Hepatocyte (in vitro differentiated cells): Measurements from ENCODE around the gene C1QTNF8. TPM values are rescaled to one million over a fixed set of nuclear protein-coding genes. Genes with fewer than 3 reads are reported as not detected.
"Not testable (repeated sequence)": the region's sequence is repeated elsewhere in the genome, so short reads cannot be mapped to it uniquely, and the experiment has no call there.

Source experiments
- DNase-seq: peaks from one replicate; pipeline ENCODE4 v3.0.0-alpha.2; 2016; ENCODE audit warnings: low spot score
- H2AFZ ChIP-seq: fragments of 200-600 bp; sonication (generic); 2 replicates; pipeline ENCODE4 v1.6.0; 2016; ENCODE audit warnings: antibody characterized with exemption, mild to moderate bottlenecking
- H3K27ac ChIP-seq: fragments of 200-600 bp; sonication (generic); 2 replicates; pipeline ENCODE4 v1.5.1; 2016; ENCODE audit warnings: mild to moderate bottlenecking
- H3K27me3 ChIP-seq: fragments of 200-600 bp; sonication (generic); 2 replicates; pipeline ENCODE4 v1.6.1; 2016
- H3K36me3 ChIP-seq: fragments of 200-600 bp; sonication (generic); replicated peaks from 2 replicates; pipeline ENCODE4 v1.5.1; 2016; ENCODE audit warnings: low read depth; ENCODE audit not compliant: insufficient read depth
- H3K4me1 ChIP-seq: fragments of 200-600 bp; sonication (generic); 2 replicates; pipeline ENCODE4 v1.5.1; 2016; ENCODE audit warnings: mild to moderate bottlenecking, moderate library complexity; ENCODE audit not compliant: insufficient read depth
- H3K4me2 ChIP-seq: fragments of 200-600 bp; sonication (generic); 2 replicates; pipeline ENCODE4 v1.6.0; 2016
- H3K4me3 ChIP-seq: fragments of 200-600 bp; sonication (generic); 2 replicates; pipeline ENCODE4 v1.5.1; 2016; ENCODE audit warnings: mild to moderate bottlenecking
- H3K79me2 ChIP-seq: fragments of 200-600 bp; sonication (generic); 2 replicates; pipeline ENCODE4 v1.6.0; 2017; ENCODE audit warnings: mild to moderate bottlenecking
- H3K9me2 ChIP-seq: fragments of 200-600 bp; sonication (generic); replicated peaks from 2 replicates; pipeline ENCODE4 v1.6.0; 2017; ENCODE audit warnings: mild to moderate bottlenecking; ENCODE audit not compliant: insufficient read depth
- H3K9me3 ChIP-seq: fragments of 200-600 bp; sonication (generic); 2 replicates; pipeline ENCODE4 v1.5.1; 2016; ENCODE audit warnings: low read depth, mild to moderate bottlenecking
- H4K20me1 ChIP-seq: fragments of 200-600 bp; sonication (generic); 2 replicates; pipeline ENCODE4 v1.6.0; 2016; ENCODE audit warnings: mild to moderate bottlenecking; ENCODE audit not compliant: insufficient read depth, poor library complexity, severe bottlenecking
- EZH2 ChIP-seq: fragments of 200-600 bp; sonication (generic); IDR thresholded peaks from 2 replicates; pipeline ENCODE4 v1.6.1; 2016; ENCODE audit warnings: antibody characterized with exemption, mild to moderate bottlenecking, borderline replicate concordance
- EZH2phosphoT487 ChIP-seq: fragments of 200-600 bp; sonication (generic); IDR thresholded peaks from one replicate; pipeline ENCODE4 v1.6.1; 2018; ENCODE audit warnings: antibody characterized with exemption, mild to moderate bottlenecking, low read depth, moderate library complexity; ENCODE audit not compliant: unreplicated experiment, severe bottlenecking
- WGBS: methylation state at CpG from one replicate; pipeline ENCODE4 v1.1.6; 2016; ENCODE audit warnings: low lambda C conversion rate; ENCODE audit errors: missing lambda C conversion rate; 5-methylcytosine and 5-hydroxymethylcytosine counted together
- polyA plus RNA-seq: library from polyadenylated mRNA; unstranded; fragments of >200 nt; fragmentation: Nextera tagmentation; extraction: Ambion mirVana; gene quantifications from 2 replicates; pipeline ENCODE4 v1.2.1, GENCODE V29; 2016
- total RNA-seq: library from RNA; depleted of rRNA; stranded (reverse); fragments of >200 nt; gene quantifications from 2 replicates; pipeline ENCODE4 v1.2.3, GENCODE V29; 2014
- TF ChIP-seq, protein P1 (sequence below): fragments of 200-600 bp; sonication (generic); IDR thresholded peaks from 2 replicates; pipeline ENCODE4 v1.5.1; 2016; ENCODE audit warnings: antibody characterized with exemption, mild to moderate bottlenecking; ENCODE audit not compliant: poor library complexity

The C1QTNF8 gene
- total and polyA plus RNA-seq, 2 experiments from 2014 or later, result not detected

DNA sequence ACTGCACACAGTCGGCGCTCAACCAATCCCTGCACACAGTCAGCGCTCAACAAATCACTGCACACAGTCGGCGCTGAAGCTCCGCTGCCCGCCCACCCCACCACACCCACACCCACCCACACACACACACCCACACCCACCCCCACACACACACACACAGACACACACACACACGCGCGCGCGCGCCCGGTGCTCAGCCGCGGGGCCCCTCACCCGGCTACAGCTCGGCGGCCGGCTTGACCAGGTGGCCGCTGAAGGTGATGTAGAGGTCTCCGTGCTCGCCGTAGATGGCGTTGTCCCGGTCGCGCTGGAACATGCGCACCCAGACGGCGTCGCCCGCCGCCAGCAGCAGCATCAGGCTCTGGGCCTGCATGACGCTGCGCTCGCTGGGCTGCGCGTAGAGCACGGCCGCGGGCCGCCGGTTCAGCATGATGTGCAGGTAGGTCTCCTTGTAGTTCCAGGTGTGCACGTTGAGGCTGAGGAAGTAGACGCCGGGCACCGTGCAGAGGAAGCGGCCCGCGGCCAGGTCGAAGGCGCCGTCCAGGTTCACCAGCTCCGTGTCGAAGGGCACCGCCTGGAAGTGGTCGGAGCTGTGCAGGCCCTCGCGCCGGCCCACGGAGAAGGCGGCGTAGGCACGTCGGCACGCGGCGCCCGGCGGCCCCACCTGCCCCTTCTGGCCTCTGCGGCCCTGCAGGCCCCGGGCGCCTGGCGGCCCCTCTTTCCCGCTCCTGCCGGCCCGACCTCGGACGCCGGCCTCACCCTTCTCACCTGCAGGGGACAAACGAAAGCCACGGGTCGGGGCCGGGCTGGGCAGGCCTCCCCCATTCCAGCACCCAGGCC, 2.5 kb downstream of the C1QTNF8 start:
- Histone ChIP-seq H3K79me2 (no peaks in the 10 kb centered on the region), H3K9me2 (no peaks in the 10 kb centered on the region), H3K9me3 (no peaks in the 10 kb centered on the region), H4K20me1 (no peaks in the 10 kb centered on the region), H2AFZ (no peak overlapping the region), H3K4me3 (no peak overlapping the region), H3K4me2 (no peak overlapping the region), H3K36me3 (no peaks in the 10 kb centered on the region), H3K27me3 (no peaks in the 10 kb centered on the region), H3K27ac (no peak overlapping the region), H3K4me1 (peaks cover 27% of the 10 kb centered on the region)
- no peak for TF ChIP-seq EZH2
- TF ChIP-seq, protein P1, sequence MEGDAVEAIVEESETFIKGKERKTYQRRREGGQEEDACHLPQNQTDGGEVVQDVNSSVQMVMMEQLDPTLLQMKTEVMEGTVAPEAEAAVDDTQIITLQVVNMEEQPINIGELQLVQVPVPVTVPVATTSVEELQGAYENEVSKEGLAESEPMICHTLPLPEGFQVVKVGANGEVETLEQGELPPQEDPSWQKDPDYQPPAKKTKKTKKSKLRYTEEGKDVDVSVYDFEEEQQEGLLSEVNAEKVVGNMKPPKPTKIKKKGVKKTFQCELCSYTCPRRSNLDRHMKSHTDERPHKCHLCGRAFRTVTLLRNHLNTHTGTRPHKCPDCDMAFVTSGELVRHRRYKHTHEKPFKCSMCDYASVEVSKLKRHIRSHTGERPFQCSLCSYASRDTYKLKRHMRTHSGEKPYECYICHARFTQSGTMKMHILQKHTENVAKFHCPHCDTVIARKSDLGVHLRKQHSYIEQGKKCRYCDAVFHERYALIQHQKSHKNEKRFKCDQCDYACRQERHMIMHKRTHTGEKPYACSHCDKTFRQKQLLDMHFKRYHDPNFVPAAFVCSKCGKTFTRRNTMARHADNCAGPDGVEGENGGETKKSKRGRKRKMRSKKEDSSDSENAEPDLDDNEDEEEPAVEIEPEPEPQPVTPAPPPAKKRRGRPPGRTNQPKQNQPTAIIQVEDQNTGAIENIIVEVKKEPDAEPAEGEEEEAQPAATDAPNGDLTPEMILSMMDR, result no peak
- no peak for TF ChIP-seq EZH2phosphoT487
- DNase-seq, result no peak
- 85% methylated on average over 50 of the region's 85 CpGs for WGBS

DNA sequence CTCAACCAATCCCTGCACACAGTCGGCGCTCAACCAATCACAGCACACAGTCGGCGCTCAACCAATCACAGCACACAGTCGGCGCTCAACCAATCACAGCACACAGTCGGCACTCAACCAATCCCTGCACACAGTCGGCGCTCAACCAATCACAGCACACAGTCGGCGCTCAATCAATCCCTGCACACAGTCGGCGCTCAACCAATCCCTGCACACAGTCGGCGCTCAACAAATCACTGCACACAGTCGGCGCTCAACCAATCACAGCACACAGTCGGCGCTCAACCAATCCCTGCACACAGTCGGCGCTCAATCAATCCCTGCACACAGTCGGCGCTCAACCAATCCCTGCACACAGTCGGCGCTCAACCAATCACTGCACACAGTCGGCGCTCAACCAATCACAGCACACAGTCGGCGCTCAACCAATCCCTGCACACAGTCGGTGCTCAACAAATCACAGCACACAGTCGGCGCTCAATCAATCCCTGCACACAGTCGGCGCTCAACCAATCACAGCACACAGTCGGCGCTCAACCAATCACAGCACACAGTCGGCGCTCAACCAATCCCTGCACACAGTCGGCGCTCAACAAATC, 3.3 kb downstream of the C1QTNF8 start:
- not testable (repeated sequence) for H3K4me2 ChIP-seq, H3K36me3 ChIP-seq, H2AFZ ChIP-seq, H3K27me3 ChIP-seq, H3K9me3 ChIP-seq, H3K4me3 ChIP-seq, DNase-seq, H3K27ac ChIP-seq, H3K79me2 ChIP-seq, H3K9me2 ChIP-seq, H4K20me1 ChIP-seq
- WGBS, result no CpG with 5 or more reads among the region's 40 CpGs
- peaks cover 27% of the 10 kb centered on the region for H3K4me1 ChIP-seq

- no peak for DNase-seq
- Histone ChIP-seq H3K4me1 (peaks cover 27% of the 10 kb centered on the region), H3K4me2 (no peak overlapping the region), H2AFZ (no peak overlapping the region), H3K9me2 (no peaks in the 10 kb centered on the region), H3K9me3 (no peaks in the 10 kb centered on the region), H3K4me3 (no peak overlapping the region), H3K27me3 (no peaks in the 10 kb centered on the region), H3K36me3 (no peaks in the 10 kb centered on the region), H4K20me1 (no peaks in the 10 kb centered on the region), H3K27ac (no peak overlapping the region), H3K79me2 (no peaks in the 10 kb centered on the region)
- TF ChIP-seq, protein P1, result no peak
- no peak for TF ChIP-seq EZH2phosphoT487
- TF ChIP-seq EZH2, result no peak
- 95% methylated on average over 18 of the region's 27 CpGs for WGBS
Observed at GRCh38 chr16:1091992-1092552, 4.0 kb downstream of the C1QTNF8 start.
